IMR-90 (cell line): ENCODE data around the gene SV2C. TPM values are rescaled to one million over a fixed set of nuclear protein-coding genes. Genes with fewer than 3 reads are reported as not detected.

Experiments used
- ATAC-seq: fragments of 200-7000 bp; cut with Tn5 transposase; 2 replicates; pipeline ENCODE4 v1.9.1; 2020; ENCODE audit warnings: low read depth, mild to moderate bottlenecking, moderate library complexity
- BruUV-seq: library from RNA; stranded (reverse); fragments of 400-500 nt; replicated peaks from 2 replicates; lab custom pipeline; 2021; lab: Mats Ljungman, UMichigan
- CTCF ChIA-PET: fragments of 300-600 bp; formaldehyde crosslinking; extraction: SDS; loops from one replicate; lab custom pipeline; 2021; ENCODE audit warnings: antibody characterized with exemption; lab: Yijun Ruan, JAX
- POLR2A ChIA-PET: fragments of 300-600 bp; sonication (Branson Sonifier 250); formaldehyde crosslinking; loops from one replicate; lab custom pipeline; 2022; ENCODE audit warnings: antibody characterized with exemption; ENCODE audit not compliant: unreplicated experiment; lab: Charles Lee
- DNase-seq: peaks from one replicate; pipeline ENCODE4 v3.0.0; 2013
- H2AFZ ChIP-seq: replicated peaks from 2 replicates; pipeline ENCODE3; 2013; ENCODE audit warnings: low read length, mild to moderate bottlenecking; ENCODE audit not compliant: poor library complexity
- H2AK5ac ChIP-seq: 2 replicates; pipeline ENCODE4 v1.6.1; 2013; ENCODE audit warnings: low read depth, low read length, inconsistent platforms
- H2AK9ac ChIP-seq: replicated peaks from 2 replicates; pipeline ENCODE3; 2013; ENCODE audit warnings: mild to moderate bottlenecking, low read depth, low read length, moderate library complexity; ENCODE audit not compliant: poor library complexity
- H2BK120ac ChIP-seq: 2 replicates; pipeline ENCODE4 v1.6.1; 2013; ENCODE audit warnings: low read depth, low read length, inconsistent platforms
- H2BK15ac ChIP-seq: 3 replicates; pipeline ENCODE4 v1.6.1; 2013; ENCODE audit warnings: low read depth, low read length, inconsistent platforms
- H2BK20ac ChIP-seq: 2 replicates; pipeline ENCODE4 v1.6.1; 2013; ENCODE audit warnings: low read depth, mild to moderate bottlenecking, inconsistent platforms, low read length, moderate library complexity
- H2BK5ac ChIP-seq: 2 replicates; pipeline ENCODE4 v1.6.1; 2013; ENCODE audit warnings: mild to moderate bottlenecking, low read depth, low read length, inconsistent platforms; ENCODE audit not compliant: poor library complexity, severe bottlenecking
- H3K14ac ChIP-seq: replicated peaks from 2 replicates; pipeline ENCODE4 v1.6.1; 2013; ENCODE audit warnings: low read depth, low read length, inconsistent platforms
- H3K18ac ChIP-seq: 2 replicates; pipeline ENCODE4 v1.6.1; 2013; ENCODE audit warnings: low read depth, low read length, control low read depth
- H3K23ac ChIP-seq: 2 replicates; pipeline ENCODE4 v1.6.1; 2013; ENCODE audit warnings: low read depth, low read length, inconsistent platforms
- H3K27ac ChIP-seq: 2 replicates; pipeline ENCODE4 v1.5.1; 2013; ENCODE audit warnings: mild to moderate bottlenecking, control low read depth, low read length; ENCODE audit not compliant: insufficient read depth
- H3K27me3 ChIP-seq: 2 replicates; pipeline ENCODE4 v1.6.1; 2013; ENCODE audit warnings: low read length; ENCODE audit not compliant: control insufficient read depth, insufficient read depth
- H3K36me3 ChIP-seq: 2 replicates; pipeline ENCODE4 v1.6.1; 2013; ENCODE audit warnings: low read length, mixed read lengths; ENCODE audit not compliant: control insufficient read depth, insufficient read depth
- H3K4ac ChIP-seq: 2 replicates; pipeline ENCODE4 v1.6.1; 2013; ENCODE audit warnings: low read depth, low read length, inconsistent platforms
- H3K4me1 ChIP-seq: 2 replicates; pipeline ENCODE4 v1.6.1; 2013; ENCODE audit warnings: low read length, mixed read lengths; ENCODE audit not compliant: control insufficient read depth, insufficient read depth
- H3K4me2 ChIP-seq: 2 replicates; pipeline ENCODE4 v1.6.1; 2013; ENCODE audit warnings: low read depth, mild to moderate bottlenecking, control low read depth, low read length, moderate library complexity
- H3K4me3 ChIP-seq: 2 replicates; pipeline ENCODE4 v1.5.1; 2013; ENCODE audit warnings: low read depth, mild to moderate bottlenecking, control low read depth, low read length, moderate library complexity; ENCODE audit not compliant: insufficient read depth
- H3K56ac ChIP-seq: 2 replicates; pipeline ENCODE4 v1.6.1; 2013; ENCODE audit warnings: low read length, inconsistent platforms; ENCODE audit not compliant: insufficient read depth; ENCODE audit errors: extremely low read depth
- H3K79me1 ChIP-seq, 2 experiments: 2 replicates each; pipeline ENCODE4 v1.6.1; 2013; ENCODE audit warnings: low read length in 2 of 2, inconsistent platforms in 1 of 2, low read depth in 1 of 2
- H3K9ac ChIP-seq: 2 replicates; pipeline ENCODE4 v1.6.1; 2013; ENCODE audit warnings: low read depth, low read length, control low read depth
- H3K9me1 ChIP-seq: 2 replicates; pipeline ENCODE4 v1.6.1; 2013; ENCODE audit warnings: low read length, inconsistent platforms; ENCODE audit not compliant: insufficient read depth
- H3K9me3 ChIP-seq: 2 replicates; pipeline ENCODE4 v1.6.1; 2013; ENCODE audit warnings: low read length; ENCODE audit not compliant: control insufficient read depth, insufficient read depth
- H4K20me1 ChIP-seq: 2 replicates; pipeline ENCODE4 v1.6.1; 2013; ENCODE audit warnings: low read length, inconsistent platforms; ENCODE audit not compliant: insufficient read depth
- H4K5ac ChIP-seq: 2 replicates; pipeline ENCODE4 v1.6.1; 2013; ENCODE audit warnings: mild to moderate bottlenecking, low read depth, low read length, control low read depth
- H4K8ac ChIP-seq, 2 experiments: 2 replicates each; pipeline ENCODE4 v1.6.1; 2013; ENCODE audit warnings: low read depth in 2 of 2, low read length in 2 of 2, control low read depth in 1 of 2, inconsistent platforms in 1 of 2
- H4K91ac ChIP-seq: 2 replicates; pipeline ENCODE4 v1.6.1; 2013; ENCODE audit warnings: low read depth, low read length, inconsistent platforms; ENCODE audit not compliant: insufficient read depth
- BHLHE40 ChIP-seq: fragments of 150-350 bp; IDR thresholded peaks from 2 replicates; pipeline ENCODE4 v1.6.1; 2016; ENCODE audit warnings: mild to moderate bottlenecking, low read depth, low read length
- CEBPB ChIP-seq: IDR thresholded peaks from 2 replicates; pipeline ENCODE4 v1.6.1; 2012; ENCODE audit warnings: low read depth, low read length, improper control_type of control experiment
- NFE2L2 ChIP-seq: fragments of 150-350 bp; IDR thresholded peaks from 2 replicates; pipeline ENCODE4 v1.6.1; 2016; ENCODE audit warnings: low read depth, mild to moderate bottlenecking, low read length
- RAD21 ChIP-seq: IDR thresholded peaks from 2 replicates; pipeline ENCODE4 v1.6.1; 2012; ENCODE audit warnings: low read length, improper control_type of control experiment
- RFX5 ChIP-seq: IDR thresholded peaks from 2 replicates; pipeline ENCODE4 v1.8.0; 2012; ENCODE audit warnings: low read depth, mild to moderate bottlenecking, low read length, moderate library complexity
- SMC3 ChIP-seq: fragments of 150-350 bp; IDR thresholded peaks from 2 replicates; pipeline ENCODE4 v1.6.1; 2016; ENCODE audit warnings: low read depth, mild to moderate bottlenecking, antibody characterized with exemption, low read length, moderate library complexity
- WGBS, 2 experiments: methylation state at CpG; one replicate each; pipeline versions ENCODE4 v1.1.5 to v1.1.7; 2013; ENCODE audit warnings: missing lambda C conversion rate in 2 of 2; ENCODE audit not compliant: insufficient read length in 1 of 2; ENCODE audit errors: extremely low coverage in 2 of 2; 5-methylcytosine and 5-hydroxymethylcytosine counted together
- dilution Hi-C: fragments of 300-500 bp; cut with HindIII; formaldehyde crosslinking; loops from one replicate; pipeline ENCODE4 v1.14.3; 2018; ENCODE audit warnings: low sequenced_read_pairs; ENCODE audit not compliant: unreplicated experiment
- in situ Hi-C: fragments of 300-500 bp; cut with MboI; formaldehyde crosslinking; loops from 3 replicates; pipeline ENCODE4 v1.14.3; 2019; ENCODE audit warnings: low sequenced_read_pairs, inconsistent platforms, mixed read lengths
- intact Hi-C: fragments of 100-400 bp; cut with micrococcal nuclease; formaldehyde crosslinking; loops from 2 replicates; pipeline ENCODE4 v1.10.0; 2022
- polyA plus RNA-seq, 3 experiments: library from polyadenylated mRNA; depleted of rRNA; stranded (reverse); fragments of >200 nt; gene quantifications; 2 replicates each; pipeline ENCODE4 v1.2.3, GENCODE V29; 2012; ENCODE audit warnings: low replicate concordance in 1 of 3
- total RNA-seq: library from RNA; depleted of rRNA; stranded (reverse); fragments of >200 nt; gene quantifications from 2 replicates; pipeline ENCODE4 v1.2.3, GENCODE V29; 2012
- TF ChIP-seq, protein P1 (sequence below): fragments of 150-350 bp; IDR thresholded peaks from 2 replicates; pipeline ENCODE4 v1.6.1; 2016; ENCODE audit warnings: low read depth, mild to moderate bottlenecking, low read length, moderate library complexity, borderline replicate concordance
- TF ChIP-seq, protein P2 (sequence below): fragments of 150-350 bp; IDR thresholded peaks from 2 replicates; pipeline ENCODE4 v1.6.1; 2017; ENCODE audit warnings: mild to moderate bottlenecking, antibody characterized with exemption, low read length, low read depth

The SV2C gene
- total and polyA plus RNA-seq, 2 of the 4 experiments (the other 2 are of a cell fraction) = not detected

DNA sequence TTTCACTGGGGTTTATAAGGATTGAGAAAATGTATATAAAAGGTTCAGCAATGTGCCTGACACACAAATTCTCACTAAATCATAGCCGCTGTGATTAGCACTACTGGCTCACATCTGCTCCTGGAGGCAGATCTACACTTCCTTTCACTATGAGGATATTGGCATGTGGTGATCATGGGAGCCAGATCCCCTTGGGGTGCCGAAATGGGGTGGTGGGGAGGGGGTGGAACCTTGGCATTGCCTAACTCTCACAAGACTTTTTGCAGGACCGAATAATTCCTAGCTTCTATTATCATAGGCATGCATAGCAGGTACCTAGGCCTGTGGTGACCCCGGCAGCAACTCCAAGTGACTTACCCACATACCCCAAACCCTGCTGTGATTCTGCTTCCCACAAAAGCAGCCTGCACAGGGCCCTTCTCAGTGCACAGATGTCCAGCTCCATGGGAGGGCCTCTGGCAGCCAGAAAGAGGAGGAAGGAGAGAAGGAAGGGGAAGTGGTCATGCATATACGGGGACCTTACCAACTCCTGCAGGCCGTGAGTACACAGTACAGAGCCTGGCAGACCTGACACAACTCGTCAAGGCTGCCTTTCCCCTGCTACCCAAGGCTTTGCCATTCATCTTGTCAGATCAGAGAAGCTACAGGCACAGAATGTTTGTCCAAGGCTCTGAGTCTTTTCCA, 258.6 kb downstream of the SV2C start:
- Histone ChIP-seq H3K27me3 (no peaks in the 10 kb centered on the region; the same call in none of the 2 replicates), H3K4ac (no peak overlapping the region), H3K9ac (no peak overlapping the region), H3K9me3 (no peaks in the 10 kb centered on the region), H2BK5ac (no peak overlapping the region), H3K4me2 (no peak overlapping the region), H4K20me1 (no peaks in the 10 kb centered on the region), H3K4me3 (no peak overlapping the region), H2BK15ac (no peak overlapping the region), H3K9me1 (no peaks in the 10 kb centered on the region), H2AK9ac (no peak overlapping the region), H3K23ac (no peak overlapping the region), H2AK5ac (no peak overlapping the region), H4K8ac (no peak overlapping the region), H3K4me1 (no peaks in the 10 kb centered on the region), H2BK120ac (no peak overlapping the region), H3K27ac (no peak overlapping the region), H4K91ac (no peak overlapping the region), H4K5ac (no peak overlapping the region), H3K14ac (no peak overlapping the region), H3K79me1 (no peaks in the 10 kb centered on the region), H3K36me3 (no peaks in the 10 kb centered on the region), H2AFZ (peak overlapping the region; percentile 56), H3K56ac (no peak overlapping the region), H3K18ac (no peak overlapping the region), H2BK20ac (no peak overlapping the region)
- intact Hi-C loops = no loop called here
- ChIA-PET CTCF (interaction anchor here (0.6 kb wide), 1 partner anchor 246 kb away, joined by 5 read pairs; no protein-coding TSS in a partner anchor), POLR2A (no interaction called here)
- in situ Hi-C loops = no loop called here
- no peak for TF ChIP-seq NFE2L2
- TF ChIP-seq, protein P1, sequence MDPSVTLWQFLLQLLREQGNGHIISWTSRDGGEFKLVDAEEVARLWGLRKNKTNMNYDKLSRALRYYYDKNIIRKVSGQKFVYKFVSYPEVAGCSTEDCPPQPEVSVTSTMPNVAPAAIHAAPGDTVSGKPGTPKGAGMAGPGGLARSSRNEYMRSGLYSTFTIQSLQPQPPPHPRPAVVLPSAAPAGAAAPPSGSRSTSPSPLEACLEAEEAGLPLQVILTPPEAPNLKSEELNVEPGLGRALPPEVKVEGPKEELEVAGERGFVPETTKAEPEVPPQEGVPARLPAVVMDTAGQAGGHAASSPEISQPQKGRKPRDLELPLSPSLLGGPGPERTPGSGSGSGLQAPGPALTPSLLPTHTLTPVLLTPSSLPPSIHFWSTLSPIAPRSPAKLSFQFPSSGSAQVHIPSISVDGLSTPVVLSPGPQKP = no peak
- TF ChIP-seq, protein P2, sequence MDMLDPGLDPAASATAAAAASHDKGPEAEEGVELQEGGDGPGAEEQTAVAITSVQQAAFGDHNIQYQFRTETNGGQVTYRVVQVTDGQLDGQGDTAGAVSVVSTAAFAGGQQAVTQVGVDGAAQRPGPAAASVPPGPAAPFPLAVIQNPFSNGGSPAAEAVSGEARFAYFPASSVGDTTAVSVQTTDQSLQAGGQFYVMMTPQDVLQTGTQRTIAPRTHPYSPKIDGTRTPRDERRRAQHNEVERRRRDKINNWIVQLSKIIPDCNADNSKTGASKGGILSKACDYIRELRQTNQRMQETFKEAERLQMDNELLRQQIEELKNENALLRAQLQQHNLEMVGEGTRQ = no peak
- TF ChIP-seq CEBPB = no peak
- TF ChIP-seq RAD21 = no peak
- no peak for TF ChIP-seq RFX5
- TF ChIP-seq BHLHE40 = no peak
- no peak for TF ChIP-seq SMC3
- DNase-seq (no peak), ATAC-seq (no peak)
- dilution Hi-C loops = no loop called here
- 80% methylated on average over 1 of the region's 7 CpGs; no CpG with 5 or more reads in 1 of the 2 experiments for WGBS, 2 experiments
- no TSS peak for BruUV-seq
